Mucosa of gallbladder (tissue), 1 donor: ENCODE results near the gene PAN3. TPM values are rescaled to one million over a fixed set of nuclear protein-coding genes. Genes with fewer than 3 reads are reported as not detected.

ENCODE experiments used
- DNase-seq: peaks from one replicate; pipeline ENCODE4 v3.0.0-alpha.2; 2020; ENCODE audit warnings: low spot score
- total RNA-seq: library from RNA; stranded (reverse); gene quantifications from one replicate; pipeline ENCODE4 v1.2.1, GENCODE V29; 2021
- donor health status: DM: no; HTN: no; CAD: no.

Gene PAN3
- total RNA-seq, 1 donor from 2014 or later: 36.1 TPM

DNA sequence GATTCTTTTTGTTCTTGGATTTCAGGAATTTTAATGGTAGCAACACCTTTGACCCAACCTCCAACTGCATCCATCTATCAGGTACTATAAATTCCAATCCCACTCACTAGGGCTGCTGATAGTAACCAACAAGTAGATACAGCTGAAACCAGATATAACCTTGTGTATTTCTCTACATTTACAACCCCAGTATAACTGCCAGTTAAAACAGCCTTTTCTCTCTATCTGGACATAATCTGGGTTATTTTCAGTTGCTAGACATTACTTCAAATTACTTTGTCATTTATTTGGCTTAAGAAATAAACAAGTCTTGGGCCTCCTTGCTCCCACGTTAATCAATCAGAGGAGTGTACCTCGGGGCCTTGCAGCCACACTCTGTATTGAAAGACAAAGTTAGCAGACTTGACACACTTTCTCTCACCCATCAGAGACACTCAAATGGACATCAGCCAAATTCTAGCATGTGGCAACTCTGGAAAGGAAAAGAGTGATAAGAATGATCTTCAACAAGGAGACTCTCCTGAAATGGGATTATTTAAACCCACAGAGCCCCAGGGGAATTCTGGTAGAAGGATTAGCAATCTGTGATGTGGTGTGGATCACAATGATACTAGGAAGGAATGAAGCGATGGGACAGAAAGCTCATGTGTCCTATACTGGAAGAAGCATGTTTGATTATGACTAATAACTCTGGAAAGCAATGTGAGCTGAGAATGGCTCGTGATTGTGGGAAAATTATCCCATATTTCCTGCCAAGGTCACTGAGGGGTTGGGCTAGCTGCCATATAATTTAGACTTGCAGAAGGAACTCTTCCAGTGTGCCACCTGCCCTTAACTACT lies 199.0 kb downstream of the PAN3 start:
- no peak for DNase-seq

DNA sequence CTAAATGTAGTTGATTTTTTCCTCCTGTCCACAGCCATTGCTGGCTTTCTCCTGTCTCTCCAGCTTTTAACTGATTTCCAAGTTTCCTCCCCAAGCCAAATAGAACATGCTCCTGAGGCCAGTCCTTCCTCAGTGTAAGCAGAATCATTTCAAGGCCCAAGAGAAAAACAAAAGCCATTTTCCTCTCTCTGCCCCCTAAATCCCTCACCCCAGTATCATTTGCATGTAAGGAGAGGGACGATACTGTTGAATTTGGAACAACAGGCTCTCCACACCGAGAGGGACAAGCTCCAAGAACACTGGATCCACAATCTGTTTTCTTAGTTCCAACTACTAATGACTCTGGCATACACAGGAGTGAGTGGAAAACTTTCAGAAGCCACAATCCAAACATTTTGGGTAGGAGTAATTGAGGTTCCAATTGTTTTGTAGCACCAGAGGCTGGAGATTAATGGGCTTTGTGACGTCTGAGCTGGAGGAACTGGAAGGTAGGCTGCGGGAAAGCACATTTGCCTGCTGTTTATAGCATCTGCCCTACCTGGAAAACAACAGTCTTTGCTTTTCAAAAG lies 199.7 kb downstream of the PAN3 start:
- no peak for DNase-seq

DNA sequence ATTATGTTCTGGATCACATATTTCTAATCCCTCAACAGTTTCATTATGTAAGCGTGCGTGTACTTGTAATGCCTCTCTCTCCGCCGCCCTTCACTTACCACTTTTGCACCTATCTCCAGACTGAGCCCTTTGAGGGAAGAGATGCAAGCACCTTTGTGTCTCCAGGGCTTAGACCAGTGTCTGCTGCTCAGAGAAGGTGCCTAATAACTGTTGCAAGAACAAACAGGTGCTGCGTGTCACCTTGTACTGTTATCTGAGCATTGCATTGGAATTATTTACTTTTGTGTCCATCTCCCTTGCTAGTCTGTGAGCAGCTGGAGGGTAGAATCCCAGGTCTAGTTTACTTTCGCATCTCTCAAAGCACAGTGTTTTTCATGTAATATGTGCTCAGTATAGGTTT lies 200.4 kb downstream of the PAN3 start:
- DNase-seq: no peak

DNA sequence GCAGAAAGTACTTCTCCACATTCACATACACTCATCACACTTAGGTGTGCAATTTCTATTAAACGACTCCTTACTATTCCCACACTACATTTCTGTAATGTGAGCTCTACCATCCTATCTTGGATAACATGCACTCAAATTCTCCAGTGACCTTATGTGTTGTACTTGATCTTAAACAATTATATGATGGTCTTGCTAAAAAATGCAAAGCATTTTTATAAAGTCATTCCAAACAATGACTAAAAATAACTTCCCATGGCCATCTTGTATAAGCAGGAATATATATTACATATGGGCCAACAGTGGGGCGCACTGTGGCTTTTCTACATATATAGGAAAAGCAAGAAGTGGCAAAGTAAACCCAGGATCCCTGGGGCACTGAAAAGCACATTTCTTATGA lies 201.1 kb downstream of the PAN3 start:
- no peak for DNase-seq

DNA sequence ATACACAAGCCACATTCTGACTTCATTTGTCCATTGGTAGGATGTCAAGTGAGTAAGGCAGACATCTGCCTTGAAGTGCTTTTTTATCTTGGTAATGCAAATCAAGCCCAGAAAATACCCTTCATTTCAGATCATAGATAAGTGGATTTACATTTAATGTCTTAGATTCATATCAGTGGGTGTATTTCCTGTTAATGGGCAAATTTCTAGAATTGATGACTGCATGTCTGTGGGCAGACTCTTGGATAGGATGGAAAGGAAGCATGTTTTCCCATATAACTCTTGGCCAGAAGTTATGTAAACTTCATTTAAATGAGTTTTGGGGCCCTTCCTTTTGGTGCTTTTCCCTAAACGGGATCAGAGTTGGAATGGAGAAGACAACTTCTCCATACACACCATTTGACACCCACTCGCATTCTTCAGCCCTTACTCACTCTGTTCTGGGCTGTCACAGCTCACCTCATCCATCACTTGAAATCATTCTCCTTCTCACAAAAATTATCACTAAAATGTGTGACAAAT lies 202.0 kb downstream of the PAN3 start:
- DNase-seq: no peak

GRCh38 chr13:28342251-28342650 lies 203.9 kb downstream of the PAN3 start:
- no peak for DNase-seq

DNA sequence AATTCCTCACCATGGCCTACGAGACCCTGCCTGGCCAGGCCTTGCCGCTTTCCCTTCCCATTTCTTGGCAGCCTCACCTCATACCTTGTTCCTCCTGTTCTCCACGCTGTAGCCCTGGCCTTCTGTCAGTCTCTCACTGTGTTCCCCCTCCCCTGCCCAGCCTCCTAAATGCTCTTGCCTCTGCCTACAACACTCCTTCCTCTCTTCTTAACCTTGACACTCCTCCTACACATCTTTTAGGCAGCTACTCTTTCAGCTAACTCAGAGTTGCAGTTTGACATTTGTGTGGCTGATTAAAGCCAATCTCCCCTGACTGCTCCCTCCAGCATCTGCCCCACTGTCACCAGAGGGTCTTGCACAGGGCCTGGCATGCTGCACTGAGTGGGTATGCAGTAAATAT lies 205.8 kb downstream of the PAN3 start:
- no peak for DNase-seq

Other genes with a start within 250 kb of the PAN3 start
- 18.4 TPM for gene PDX1, start 218.5 kb upstream of the PAN3 start, total RNA-seq
- 0.17 TPM for gene CDX2, start 169.2 kb upstream of the PAN3 start, total RNA-seq
- gene URAD, start 149.9 kb upstream of the PAN3 start, total RNA-seq: not detected
- 0.60 TPM for gene FLT3, start 38.0 kb upstream of the PAN3 start, total RNA-seq